GM18868 (cell line): ENCODE results near the gene SERPINA12.

Experiments used
- ATAC-seq: cut with Tn5 transposase; IDR thresholded peaks from one replicate; pipeline ENCODE4 v1.9.1; 2021; ENCODE audit warnings: mild to moderate bottlenecking, moderate library complexity; ENCODE audit not compliant: unreplicated experiment

Gene SERPINA12

GRCh38 chr14:94441531-94442205 lies 67.6 kb downstream of the SERPINA12 start:
- ATAC-seq: no peak

- ATAC-seq: no peak
Observed at GRCh38 chr14:94441130-94441529, 68.1 kb downstream of the SERPINA12 start.

- no peak for ATAC-seq
Observed at GRCh38 chr14:94439453-94440057, 69.7 kb downstream of the SERPINA12 start.
